GM21737 (cell line): ENCODE data around the gene EXOC7.
"Not testable (repeated sequence)": the region's sequence is repeated elsewhere in the genome, so short reads cannot be mapped to it uniquely, and the experiment has no call there.

ENCODE experiments used
- ATAC-seq: cut with Tn5 transposase; IDR thresholded peaks from one replicate; pipeline ENCODE4 v1.9.1; 2021; ENCODE audit warnings: mild to moderate bottlenecking, moderate library complexity; ENCODE audit not compliant: unreplicated experiment

Gene EXOC7

DNA sequence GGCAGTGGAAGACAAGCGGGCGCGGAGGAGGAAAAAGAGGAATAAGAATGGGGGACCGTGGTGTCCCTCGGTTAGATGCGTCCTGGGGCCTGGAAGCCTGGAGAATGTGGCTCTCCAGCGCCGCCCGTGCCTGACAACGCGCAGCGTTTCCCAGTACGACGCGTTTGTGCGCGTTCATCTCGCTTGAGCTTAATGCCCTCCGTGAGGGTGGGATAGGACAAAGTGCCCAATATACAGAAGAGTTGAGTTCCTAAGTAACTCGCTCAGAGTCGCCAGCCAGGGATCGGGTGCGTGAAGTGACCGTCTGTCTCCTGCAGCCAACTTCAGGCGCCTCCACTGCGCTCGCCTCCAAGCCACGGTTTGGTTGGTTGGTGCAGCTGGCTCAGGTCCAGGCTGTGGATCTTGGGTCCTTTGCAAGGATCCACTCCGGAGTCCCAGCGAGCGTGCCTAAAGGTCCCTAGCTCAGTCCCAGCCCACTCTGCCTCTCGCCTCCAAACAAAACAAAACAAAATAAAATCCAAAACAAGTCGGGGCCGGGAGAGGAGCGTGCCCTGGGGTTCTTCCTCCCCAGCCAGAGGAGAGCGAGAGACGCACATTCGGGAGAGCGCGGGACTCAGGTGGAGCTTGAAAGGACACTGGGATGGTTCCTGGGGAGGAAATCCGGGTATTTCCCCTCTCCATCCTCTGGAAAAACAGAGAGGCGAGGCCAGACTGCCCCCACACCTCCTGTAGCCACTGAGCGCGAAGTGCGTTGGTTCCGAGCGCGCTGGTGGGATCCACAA is 28.0 kb downstream of the EXOC7 start:
- no peak for ATAC-seq

DNA sequence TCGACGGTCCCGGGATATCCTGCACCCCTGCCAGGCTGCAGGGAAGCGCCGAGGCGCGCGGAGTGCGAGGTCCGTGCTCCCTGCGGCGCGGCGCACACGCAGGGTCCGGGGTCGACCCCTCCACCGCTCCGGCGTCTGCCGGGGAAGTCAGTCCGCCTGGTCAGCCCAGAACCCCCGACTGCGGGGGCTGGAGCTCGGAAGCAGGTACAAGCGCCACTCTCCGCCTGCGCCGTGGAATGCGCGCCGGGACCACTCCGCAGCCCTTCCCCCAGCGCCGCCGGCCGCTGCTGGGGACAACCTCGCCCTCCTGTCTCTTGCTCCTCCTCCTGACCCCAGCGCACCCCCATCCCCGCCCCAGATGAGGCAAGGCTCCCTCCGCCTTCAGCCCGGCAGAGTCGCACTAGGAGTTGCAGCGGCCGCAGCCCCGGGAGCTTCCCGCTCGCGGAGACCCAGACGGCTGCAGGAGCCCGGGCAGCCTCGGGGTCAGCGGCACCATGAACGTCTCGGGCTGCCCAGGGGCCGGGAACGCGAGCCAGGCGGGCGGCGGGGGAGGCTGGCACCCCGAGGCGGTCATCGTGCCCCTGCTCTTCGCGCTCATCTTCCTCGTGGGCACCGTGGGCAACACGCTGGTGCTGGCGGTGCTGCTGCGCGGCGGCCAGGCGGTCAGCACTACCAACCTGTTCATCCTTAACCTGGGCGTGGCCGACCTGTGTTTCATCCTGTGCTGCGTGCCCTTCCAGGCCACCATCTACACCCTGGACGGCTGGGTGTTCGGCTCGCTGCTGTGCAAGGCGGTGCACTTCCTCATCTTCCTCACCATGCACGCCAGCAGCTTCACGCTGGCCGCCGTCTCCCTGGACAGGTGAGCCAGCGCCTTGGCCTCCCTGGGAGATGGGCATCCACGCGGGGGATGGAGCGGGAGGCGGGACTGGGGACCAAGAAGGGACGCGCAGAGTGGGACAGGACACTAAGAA is 28.9 kb downstream of the EXOC7 start, which contains the start of gene GALR2:
Gene GALR2, plus strand, starts transcription at position 392 of the 974 bp plus-strand sequence. Its CDS starts 103 bp downstream, at position 495.
- ATAC-seq: no peak

DNA sequence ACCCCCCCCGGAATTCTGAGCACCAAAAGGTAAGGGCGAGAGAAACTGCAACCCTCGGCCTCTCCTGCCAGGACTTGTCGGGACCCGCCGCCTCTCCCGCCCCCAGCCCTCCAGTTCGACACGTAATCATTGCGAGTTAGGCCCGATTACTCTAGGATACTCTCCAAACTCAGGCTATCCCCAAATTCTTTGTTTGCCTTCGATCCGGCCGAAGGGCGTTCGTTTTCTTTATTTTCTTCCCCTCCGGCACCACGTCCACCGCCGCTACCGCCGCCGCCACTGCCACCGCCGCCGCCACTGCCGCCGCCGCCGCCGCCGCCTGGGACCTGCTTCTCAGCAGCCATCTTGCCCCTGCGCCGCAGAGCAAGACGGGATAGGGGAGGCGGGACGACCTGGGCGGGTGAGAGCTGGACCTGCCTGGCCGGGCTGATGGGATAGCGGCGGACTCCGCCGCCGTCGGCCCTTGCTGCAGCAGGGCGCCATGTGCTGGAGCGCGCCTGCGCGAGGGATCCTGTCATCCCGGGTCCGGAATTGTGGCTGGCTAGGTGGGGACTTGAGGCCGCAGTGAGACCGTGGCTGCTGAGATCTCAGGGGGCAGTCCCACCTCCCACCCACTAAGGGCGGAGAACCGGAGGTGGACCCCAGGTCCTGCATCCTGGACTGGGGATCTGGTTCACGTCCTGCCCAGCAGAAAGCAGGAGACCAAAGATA is 31.3 kb downstream of the EXOC7 start, which contains the start of gene SRP68:
Gene SRP68, minus strand, starts transcription at position 370 of the 711 bp plus-strand sequence. Its CDS starts 26 bp downstream, at position 344.
- peak; percentile 89 for ATAC-seq

DNA sequence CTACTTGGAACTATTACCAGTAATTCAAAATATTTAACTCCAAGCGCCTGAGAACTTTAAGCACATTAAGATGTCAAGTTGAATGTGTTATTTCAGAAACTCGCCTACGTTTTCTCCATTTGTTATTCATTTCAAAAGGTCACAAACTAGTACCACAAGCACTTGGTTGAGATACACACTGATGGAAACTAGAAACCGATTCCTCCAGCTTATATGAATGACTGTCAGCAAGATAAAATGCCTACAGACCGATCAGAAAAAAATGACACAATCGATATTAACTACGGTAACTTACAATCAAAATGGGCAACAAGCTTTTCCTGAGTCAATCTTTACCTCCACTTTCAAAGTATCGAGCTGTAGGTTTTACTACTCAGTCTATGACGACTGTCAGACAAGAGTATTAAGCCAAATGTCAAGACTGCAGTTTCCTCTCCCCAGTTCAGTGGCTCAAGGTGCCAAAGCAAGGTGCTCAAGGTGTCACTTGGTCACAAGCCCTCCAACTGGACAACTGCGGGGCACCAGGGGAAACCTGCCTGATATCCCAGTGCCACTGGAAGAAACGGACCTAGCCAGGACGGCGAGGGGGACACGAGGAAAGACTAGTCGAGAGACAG is 31.9 kb downstream of the EXOC7 start:
- no peak for ATAC-seq

DNA sequence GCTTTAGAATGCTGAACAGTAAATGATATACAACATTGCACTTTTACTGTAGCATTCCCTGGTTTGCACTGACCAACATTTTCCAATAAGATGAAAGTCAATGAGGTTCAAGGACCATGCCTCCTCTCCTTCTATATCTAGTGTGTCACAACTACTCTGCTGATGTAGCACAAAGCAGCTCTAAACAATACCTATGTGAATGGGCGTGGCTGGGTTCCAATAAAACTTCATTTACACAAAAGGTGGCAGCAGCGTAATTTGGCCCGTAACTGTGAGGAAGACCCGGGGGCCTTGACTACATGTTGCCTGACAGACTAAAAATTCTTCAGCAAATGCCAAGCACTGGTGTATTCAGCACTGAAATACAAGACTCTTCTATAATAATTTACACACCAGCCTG is 37.8 kb downstream of the EXOC7 start:
- ATAC-seq: no peak

DNA sequence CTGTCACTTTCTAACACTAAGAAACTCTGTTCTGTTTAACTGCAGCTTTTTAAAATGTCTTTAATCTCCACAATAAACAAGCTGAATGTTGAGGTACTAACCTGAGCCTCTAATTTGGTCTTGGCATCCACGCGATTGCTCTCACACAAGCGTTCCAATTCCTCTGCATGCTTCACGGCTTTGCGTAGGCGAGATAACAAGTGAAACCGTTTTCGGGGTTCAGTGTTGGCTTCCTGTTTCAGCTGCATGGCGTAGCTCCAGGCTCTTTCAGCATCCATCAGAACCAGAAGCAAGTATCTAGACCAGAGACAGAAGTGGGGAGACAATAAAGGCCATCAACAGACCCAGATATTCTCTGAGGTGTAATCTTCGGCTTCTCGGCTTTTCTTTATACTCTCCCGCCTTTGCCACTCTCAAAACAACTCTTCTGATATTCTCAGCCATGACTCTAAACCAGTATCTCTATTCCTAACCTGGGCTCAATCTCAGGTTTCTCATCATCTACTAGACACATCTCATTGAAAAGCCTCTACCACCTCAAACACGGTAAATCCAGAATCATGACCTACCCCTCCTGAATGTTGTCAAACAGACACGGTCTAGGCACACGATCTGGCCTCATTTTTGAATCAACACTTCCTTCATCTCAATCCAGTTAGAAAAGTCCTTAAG is 39.6 kb downstream of the EXOC7 start:
- ATAC-seq: no peak

DNA sequence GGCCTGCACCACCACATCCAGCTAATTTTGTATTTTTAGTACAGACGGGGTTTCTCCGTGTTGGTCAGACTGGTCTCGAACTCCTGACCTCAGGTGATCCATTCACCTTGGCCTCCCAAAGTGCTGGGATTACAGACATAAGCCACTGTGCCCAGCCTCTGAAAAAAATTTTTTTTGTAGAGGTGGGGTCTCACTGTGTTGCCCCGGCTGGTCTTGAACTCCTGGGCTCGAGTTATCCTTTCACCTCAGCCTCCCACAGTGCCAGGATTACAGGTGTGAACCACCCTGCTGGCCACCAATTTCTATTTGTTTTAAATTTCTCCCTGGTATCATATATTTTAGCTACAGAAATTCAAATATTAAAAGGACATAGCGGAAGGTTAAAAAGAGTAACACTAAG is 45.3 kb downstream of the EXOC7 start:
- ATAC-seq: not testable (repeated sequence)

DNA sequence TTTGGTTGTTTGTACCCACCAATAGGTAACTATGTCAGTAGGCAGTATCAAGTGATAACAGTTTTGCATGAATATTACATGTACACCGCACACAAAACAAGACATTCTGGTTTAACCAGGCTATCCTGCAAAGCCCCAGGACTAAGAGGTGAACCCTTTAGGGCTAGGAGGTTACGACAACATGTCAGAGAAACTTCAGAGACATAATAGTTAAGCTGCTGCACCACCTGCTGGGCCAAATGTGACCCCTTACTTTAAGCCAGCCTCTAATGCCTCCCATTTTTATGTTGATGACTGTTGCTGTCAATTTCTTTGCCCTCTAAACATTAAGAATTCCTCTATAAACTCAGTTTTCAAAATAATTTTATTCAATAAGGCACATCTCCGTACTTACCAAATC is 46.7 kb downstream of the EXOC7 start:
- ATAC-seq: no peak

DNA sequence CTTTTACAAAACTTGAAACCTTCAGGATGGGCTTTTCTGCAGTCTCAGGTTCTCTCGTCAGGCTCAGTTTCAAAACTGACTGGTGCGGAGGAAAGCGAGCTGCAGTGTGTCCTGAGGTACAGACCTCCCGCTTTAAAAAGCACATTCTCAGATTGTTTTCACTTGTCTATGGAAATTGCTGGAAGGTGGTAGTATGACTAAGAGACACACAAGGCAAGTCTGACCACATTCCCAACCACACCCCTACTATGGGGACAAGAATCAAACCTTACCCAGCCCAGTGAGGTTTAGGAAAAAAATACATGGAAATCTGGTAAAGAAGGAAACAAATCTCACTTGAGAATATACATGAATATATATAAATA is 49.5 kb downstream of the EXOC7 start:
- ATAC-seq: no peak

DNA sequence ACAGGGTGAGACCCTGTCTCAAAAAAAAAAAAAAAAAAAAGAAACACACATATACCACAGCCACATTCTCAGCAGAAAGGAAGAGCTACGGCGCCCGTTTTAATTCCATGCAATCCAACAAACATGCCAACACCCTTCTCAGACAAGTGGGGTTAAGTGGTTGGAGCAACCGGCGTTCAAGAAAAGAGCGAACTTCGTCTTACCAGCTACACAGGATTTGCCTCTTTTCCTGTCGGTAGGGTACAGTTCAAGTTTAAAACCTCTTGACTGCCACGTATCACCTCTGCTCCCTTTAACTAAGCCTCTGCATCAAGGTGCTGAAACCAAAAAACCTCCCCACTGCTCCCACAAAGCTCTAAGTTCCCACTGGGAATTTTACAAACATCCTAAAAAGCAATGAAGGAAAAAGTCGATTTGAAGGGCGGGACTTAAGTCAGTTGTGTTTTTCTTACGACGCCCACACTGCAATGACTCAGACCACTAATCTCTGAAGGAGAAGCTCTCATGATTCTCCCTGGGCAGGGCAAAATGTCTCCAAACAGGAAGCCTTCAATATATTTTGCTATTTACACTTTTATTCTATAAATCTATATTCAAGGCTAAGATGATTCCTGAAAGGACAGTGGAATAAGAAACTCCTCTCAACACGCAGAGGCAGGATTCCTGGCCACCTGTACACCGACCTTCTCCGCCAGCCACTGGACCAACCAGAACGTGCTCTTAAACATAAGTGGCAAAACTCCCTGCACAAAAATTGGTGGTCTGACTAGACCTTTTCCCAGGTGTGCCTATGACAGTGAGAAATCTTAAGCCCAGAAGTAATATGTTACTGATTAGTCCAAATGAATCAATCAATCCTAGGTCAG is 50.1 kb downstream of the EXOC7 start:
- no peak for ATAC-seq

DNA sequence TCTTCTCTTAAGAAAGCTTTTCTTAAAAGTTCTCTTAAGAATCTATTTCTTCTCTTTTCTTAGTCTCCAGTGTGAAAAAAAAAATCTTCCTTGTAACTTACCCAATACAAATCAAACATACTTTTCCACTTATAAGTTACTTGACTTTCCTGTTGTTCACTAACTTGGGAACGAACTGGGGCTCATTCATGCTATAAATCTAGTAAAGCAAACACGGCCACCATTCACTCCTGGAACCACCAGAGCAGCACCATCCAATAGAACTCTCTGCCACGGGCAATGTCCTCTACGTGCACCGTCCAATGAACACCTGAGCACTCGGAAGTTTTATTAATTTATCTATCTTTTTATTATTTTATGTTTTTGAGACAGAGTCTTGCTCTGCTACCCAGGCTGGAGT is 52.0 kb downstream of the EXOC7 start:
- ATAC-seq: no peak

DNA sequence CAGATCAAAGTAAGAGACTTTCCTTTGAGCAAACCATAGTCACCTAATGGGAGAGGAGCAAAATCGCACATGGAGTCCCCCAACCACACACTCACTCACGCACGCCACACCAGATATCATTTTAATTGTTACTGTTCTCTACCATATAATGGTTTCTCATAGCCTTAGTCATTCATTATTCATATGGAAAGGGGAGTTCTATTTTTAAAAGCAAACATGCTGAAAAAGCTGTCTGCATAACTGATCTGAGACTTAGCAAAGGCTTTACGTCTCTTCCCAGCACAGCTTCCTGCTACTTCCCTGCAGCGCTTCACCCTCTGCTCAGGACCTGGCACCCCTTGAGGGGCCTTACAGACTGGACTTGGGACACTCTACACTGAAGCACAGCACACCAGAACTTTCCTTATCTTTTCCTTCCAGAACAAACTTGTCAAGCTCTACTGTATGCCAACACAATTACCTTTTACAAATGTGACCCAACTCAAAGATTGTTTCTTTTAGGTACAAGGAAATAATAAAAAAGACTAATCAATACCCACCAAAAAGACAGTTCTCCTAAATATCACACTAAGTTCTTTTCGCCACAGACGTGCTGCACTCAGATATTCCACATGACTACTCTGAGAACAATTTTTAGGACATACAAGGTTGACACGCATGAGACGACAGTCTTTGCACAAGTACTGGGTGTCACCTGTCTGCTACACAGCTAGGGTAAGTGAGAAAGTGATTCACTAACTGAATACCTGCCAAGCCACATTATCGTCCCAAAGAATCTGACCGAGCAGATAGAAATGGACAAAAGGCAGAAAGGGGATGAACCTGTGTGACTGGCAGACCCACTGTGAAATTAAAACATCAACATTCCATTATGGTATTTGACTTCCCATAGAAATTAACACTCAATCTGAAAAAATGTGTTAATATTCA is 52.8 kb downstream of the EXOC7 start:
- no peak for ATAC-seq

DNA sequence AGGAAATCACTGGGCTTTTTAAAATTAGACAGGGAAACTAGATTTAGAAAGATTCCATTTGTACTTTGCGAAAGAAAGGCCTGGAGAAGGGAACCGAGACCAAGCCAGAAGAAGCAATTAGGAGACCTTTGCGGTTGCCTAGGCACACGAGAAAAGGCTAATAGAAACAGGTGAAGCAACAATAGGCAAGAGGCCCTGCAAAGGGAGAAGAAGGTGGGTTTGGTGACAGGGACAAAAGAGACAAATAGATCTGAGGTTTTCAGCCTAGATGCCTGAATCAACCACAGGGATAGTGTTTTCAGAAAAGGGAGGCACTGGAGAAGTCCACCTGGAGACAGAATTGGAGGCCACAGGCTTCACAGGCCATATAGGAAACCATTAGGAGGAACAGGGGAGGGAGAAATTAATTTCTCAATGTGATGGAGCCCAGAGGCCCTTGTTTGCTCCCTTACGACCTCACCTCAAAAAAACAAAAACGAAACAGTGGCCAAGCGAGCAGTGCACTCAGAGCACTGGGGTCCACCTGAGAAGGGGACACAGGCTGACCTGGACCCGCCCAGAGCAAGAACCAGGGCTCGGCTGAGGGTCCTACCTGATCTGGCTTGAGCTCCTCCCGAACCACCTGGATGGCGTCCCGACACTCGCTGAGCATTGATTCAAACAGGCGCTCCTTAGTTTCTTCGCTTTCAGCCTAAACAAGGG is 53.6 kb downstream of the EXOC7 start:
- ATAC-seq: no peak

DNA sequence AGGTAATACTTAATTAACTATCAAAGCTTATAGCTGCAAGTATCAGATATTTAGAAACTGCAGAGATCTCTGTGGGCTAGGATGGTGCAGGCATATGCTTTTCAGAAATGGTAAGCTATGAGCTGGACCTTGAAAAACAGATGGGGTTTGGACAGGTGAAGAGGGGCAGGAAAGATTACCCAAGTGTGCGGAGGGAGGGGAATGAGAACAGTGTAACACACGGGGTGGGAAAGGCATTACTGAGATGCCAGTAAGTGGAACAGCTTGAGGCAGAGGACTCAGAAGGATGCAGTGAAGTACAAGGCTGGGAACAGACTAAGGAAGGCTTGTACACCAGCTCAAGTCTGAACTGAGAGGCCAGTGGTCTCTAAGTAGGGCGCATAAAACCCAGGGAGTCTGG is 54.3 kb downstream of the EXOC7 start:
- no peak for ATAC-seq

DNA sequence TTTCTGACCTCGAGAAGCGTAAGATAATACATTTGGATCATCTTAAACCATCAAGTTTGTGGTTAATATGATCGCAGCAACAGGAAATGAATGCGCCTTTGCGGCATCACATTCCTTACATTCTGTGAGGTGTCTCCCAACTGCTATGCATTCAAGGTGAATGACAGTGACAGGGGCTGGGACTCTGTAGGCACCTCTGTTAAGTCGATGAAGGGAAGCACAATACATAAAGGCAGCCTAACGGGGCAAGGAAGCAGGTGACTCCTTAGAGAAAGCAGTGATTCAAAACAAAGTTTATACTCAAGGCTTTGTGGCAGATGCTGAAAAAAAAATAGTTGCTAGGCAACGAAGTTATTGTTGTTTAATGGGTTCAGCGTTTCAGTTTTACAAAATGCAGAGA is 54.9 kb downstream of the EXOC7 start:
- ATAC-seq: no peak

DNA sequence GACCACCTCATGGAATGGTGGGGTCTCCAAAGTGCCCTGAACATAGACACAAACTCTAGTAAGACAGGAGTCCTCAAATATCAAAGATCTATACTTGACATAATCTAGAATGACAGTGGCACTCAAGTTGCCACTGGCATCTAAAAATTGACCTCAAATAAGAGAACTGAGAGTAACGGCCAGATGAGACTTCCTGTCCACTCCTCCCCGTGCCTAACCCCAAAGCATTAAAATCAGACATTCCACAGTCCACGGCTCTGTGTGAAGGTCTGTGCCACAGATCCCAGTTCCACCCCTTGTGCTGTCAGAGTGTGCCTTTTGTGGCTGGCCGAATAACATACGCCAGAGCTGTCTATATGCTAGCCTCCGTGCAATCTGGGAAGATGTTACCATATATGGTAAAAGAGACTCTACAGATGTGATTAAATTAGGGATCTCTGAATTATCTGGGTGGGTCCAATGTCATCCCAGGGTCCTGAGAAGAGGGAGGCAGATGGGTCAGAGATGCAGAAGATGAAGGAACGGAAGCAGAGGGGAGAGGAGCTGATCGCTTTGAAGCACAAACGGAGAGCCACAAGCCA is 55.5 kb downstream of the EXOC7 start:
- ATAC-seq: no peak

DNA sequence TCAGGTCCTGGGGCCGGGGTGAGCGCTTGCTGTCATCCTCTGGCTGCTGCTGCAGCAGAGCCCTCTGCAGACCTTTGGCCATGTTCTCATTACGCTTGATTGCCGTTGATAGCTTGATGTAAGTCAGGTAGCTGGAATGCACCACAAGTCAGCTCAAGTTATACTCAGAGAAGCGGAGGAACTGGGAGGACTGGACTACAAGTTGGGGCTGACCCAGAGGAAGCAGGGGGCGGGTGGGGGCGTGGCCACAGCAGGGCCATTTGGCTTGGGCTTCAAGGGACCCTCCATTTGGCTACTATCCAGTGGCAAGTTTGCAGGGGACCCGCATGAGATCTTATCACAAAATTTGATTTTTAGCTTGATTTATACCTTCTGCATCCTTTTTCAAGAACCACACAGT is 57.5 kb downstream of the EXOC7 start:
- no peak for ATAC-seq
